Liver (tissue), 9 donors: ENCODE data around the gene GABRB1. TPM values are rescaled to one million over a fixed set of nuclear protein-coding genes. Genes with fewer than 3 reads are reported as not detected.

Experiments
- DNase-seq: peaks from one replicate; pipeline ENCODE4 v3.0.0-alpha.2; 2017; ENCODE audit warnings: low spot score
- H3K27ac ChIP-seq, 2 donors: one replicate each; pipeline ENCODE4 v1.7.0; 2013; ENCODE audit warnings: inconsistent platforms in 2 of 2, low read length in 2 of 2, control low read depth in 1 of 2, low read depth in 1 of 2, mild to moderate bottlenecking in 1 of 2
- H3K27me3 ChIP-seq, 4 donors: one replicate each; pipeline versions ENCODE4 v1.6.1 to v1.7.0; 2013; ENCODE audit warnings: low read length in 3 of 4, inconsistent platforms in 1 of 4, mild to moderate bottlenecking in 1 of 4, moderate library complexity in 1 of 4; ENCODE audit not compliant: control insufficient read depth in 4 of 4, insufficient read depth in 4 of 4
- H3K36me3 ChIP-seq, 4 donors: one replicate each; pipeline versions ENCODE4 v1.6.1 to v1.7.0; 2013; ENCODE audit warnings: low read length in 3 of 4, mild to moderate bottlenecking in 3 of 4, low read depth in 1 of 4, moderate library complexity in 1 of 4; ENCODE audit not compliant: control insufficient read depth in 4 of 4, insufficient read depth in 3 of 4
- H3K4me1 ChIP-seq, 4 donors: one replicate each; pipeline versions ENCODE4 v1.6.1 to v1.7.0; 2013; ENCODE audit warnings: low read length in 3 of 4, mild to moderate bottlenecking in 3 of 4, moderate library complexity in 1 of 4; ENCODE audit not compliant: control insufficient read depth in 4 of 4, insufficient read depth in 4 of 4
- H3K4me3 ChIP-seq, 3 donors: one replicate each; pipeline versions ENCODE4 v1.6.1 to v1.7.0; 2013; ENCODE audit warnings: low read length in 3 of 3, control low read depth in 1 of 3, low read depth in 1 of 3, mild to moderate bottlenecking in 1 of 3
- H3K9ac ChIP-seq, 2 donors: one replicate each; pipeline ENCODE4 v1.7.0; 2013; ENCODE audit warnings: low read length in 2 of 2, mild to moderate bottlenecking in 2 of 2, moderate library complexity in 2 of 2, control low read depth in 1 of 2, low read depth in 1 of 2
- H3K9me3 ChIP-seq, 4 donors: one replicate each; pipeline versions ENCODE4 v1.6.1 to v1.7.0; 2013; ENCODE audit warnings: low read length in 3 of 4; ENCODE audit not compliant: control insufficient read depth in 4 of 4
- ATF3 ChIP-seq: IDR thresholded peaks from 2 replicates; pipeline ENCODE4 v1.6.1; 2016; ENCODE audit warnings: antibody characterized with exemption
- CTCF ChIP-seq: fragments of 150-350 bp; IDR thresholded peaks from 2 replicates; pipeline ENCODE4 v1.5.1; 2017; ENCODE audit warnings: improper control_type of control experiment, low read depth, low read length; ENCODE audit not compliant: missing input control
- EGR1 ChIP-seq, 2 donors: IDR thresholded peaks; 2 replicates each; pipeline ENCODE4 v1.6.1; 2016 to 2018; ENCODE audit warnings: antibody characterized with exemption in 2 of 2, low read depth in 2 of 2
- FOXA1 ChIP-seq: IDR thresholded peaks from 2 replicates; pipeline ENCODE4 v1.6.1; 2016; ENCODE audit warnings: antibody characterized with exemption
- FOXA2 ChIP-seq: IDR thresholded peaks from 2 replicates; pipeline ENCODE4 v1.6.1; 2016; ENCODE audit warnings: antibody characterized with exemption
- HNF4A ChIP-seq, 2 donors: conservative IDR thresholded peaks; 2 replicates each; pipeline ENCODE4 v1.6.1; 2016; ENCODE audit warnings: antibody characterized with exemption in 2 of 2, mild to moderate bottlenecking in 2 of 2
- HNF4G ChIP-seq: IDR thresholded peaks from 2 replicates; pipeline ENCODE4 v1.6.1; 2016; ENCODE audit warnings: antibody characterized with exemption
- JUND ChIP-seq, 2 donors: IDR thresholded peaks; 2 replicates each; pipeline ENCODE4 v1.6.1; 2016; ENCODE audit warnings: antibody characterized with exemption in 2 of 2
- MAX ChIP-seq: IDR thresholded peaks from 2 replicates; pipeline ENCODE4 v1.6.1; 2016; ENCODE audit warnings: antibody characterized with exemption
- NR2F2 ChIP-seq: IDR thresholded peaks from 2 replicates; pipeline ENCODE4 v1.6.1; 2016; ENCODE audit warnings: antibody characterized with exemption
- RAD21 ChIP-seq, 2 donors: IDR thresholded peaks; 2 replicates each; pipeline ENCODE4 v1.6.1; 2016; ENCODE audit warnings: antibody characterized with exemption in 2 of 2, mild to moderate bottlenecking in 2 of 2
- REST ChIP-seq: IDR thresholded peaks from 2 replicates; pipeline ENCODE4 v1.6.1; 2016; ENCODE audit warnings: antibody characterized with exemption, mild to moderate bottlenecking
- RXRA ChIP-seq, 2 donors: IDR thresholded peaks; 2 replicates each; pipeline ENCODE4 v1.6.1; 2017 to 2018; ENCODE audit warnings: antibody characterized with exemption in 2 of 2, mild to moderate bottlenecking in 1 of 2
- SP1 ChIP-seq: IDR thresholded peaks from 2 replicates; pipeline ENCODE4 v1.6.1; 2018; ENCODE audit warnings: antibody characterized with exemption, mild to moderate bottlenecking
- TAF1 ChIP-seq: conservative IDR thresholded peaks from 2 replicates; pipeline ENCODE4 v1.6.1; 2016; ENCODE audit warnings: antibody characterized with exemption, mild to moderate bottlenecking
- YY1 ChIP-seq: IDR thresholded peaks from 2 replicates; pipeline ENCODE4 v1.6.1; 2016; ENCODE audit warnings: antibody characterized with exemption, mild to moderate bottlenecking
- ZBTB33 ChIP-seq: IDR thresholded peaks from 2 replicates; pipeline ENCODE4 v1.6.1; 2016; ENCODE audit warnings: antibody characterized with exemption
- WGBS: extraction: QIAGEN DNeasy Blood & Tissue Kit; methylation state at CpG from one replicate; pipeline ENCODE4 v1.1.7; 2013; 5-methylcytosine and 5-hydroxymethylcytosine counted together
- polyA plus RNA-seq, 2 donors: library from polyadenylated mRNA; stranded (reverse) in 1 of 2; unstranded in 1 of 2; fragments of 200-250 nt in 1 of 2; fragments of >200 nt in 1 of 2; fragmentation: Nextera tagmentation in 1 of 2; extraction: Ambion mirVana in 1 of 2; gene quantifications; one replicate each; pipeline versions ENCODE4 v1.2.1 to v1.2.3, GENCODE V29; 2013 to 2015
- total RNA-seq, 2 donors: library from RNA; depleted of rRNA; stranded (reverse); fragments of >200 nt; gene quantifications; one replicate each; pipeline ENCODE4 v1.2.3, GENCODE V29; 2014
- donor health status: healthy.
- donor health status: healthy.
- donor health status: healthy.
- donor health status: healthy.
- donor health status: healthy.

Gene GABRB1
- total and polyA plus RNA-seq, 4 donors = 0.17 to 1.3 TPM; not detected in 2

- TF ChIP-seq RAD21 (IDR thresholded peaks at IDR 0.05) (no peak), HNF4A (conservative IDR thresholded peaks at IDR 0.05) (no peak), CTCF (no peak), HNF4G (no peak), MAX (no peak), TAF1 (no peak), RXRA (IDR thresholded peaks at IDR 0.05) (no peak), ZBTB33 (no peak), ATF3 (no peak), JUND (IDR thresholded peaks at IDR 0.05) (no peak), YY1 (no peak)
- Histone ChIP-seq H3K36me3 (no peaks in the 10 kb centered on the region), H3K4me1 (no peaks in the 10 kb centered on the region), H3K27me3 (no peaks in the 10 kb centered on the region), H3K4me3 (no peak overlapping the region), H3K9me3 (no peaks in the 10 kb centered on the region), H3K27ac (no peak overlapping the region), H3K9ac (no peak overlapping the region)
- DNase-seq = no peak
- WGBS = 58% methylated on average over 1 of the region's 1 CpG
These were observed 186.5 kb downstream of the GABRB1 start for GRCh38 chr4:47217884-47218283.

GRCh38 chr4:47218631-47219030, 187.3 kb downstream of the GABRB1 start:
- WGBS = 70% methylated on average over 1 of the region's 1 CpG
- Histone ChIP-seq H3K27ac (no peak overlapping the region), H3K4me3 (no peak overlapping the region), H3K9me3 (no peaks in the 10 kb centered on the region), H3K36me3 (no peaks in the 10 kb centered on the region), H3K9ac (no peak overlapping the region), H3K4me1 (no peaks in the 10 kb centered on the region), H3K27me3 (no peaks in the 10 kb centered on the region)
- no peak for TF ChIP-seq HNF4G
- no peak for TF ChIP-seq RXRA (IDR thresholded peaks at IDR 0.05)
- no peak for TF ChIP-seq REST
- TF ChIP-seq SP1 = no peak
- no peak for TF ChIP-seq ATF3
- no peak for TF ChIP-seq TAF1
- TF ChIP-seq YY1 = no peak
- TF ChIP-seq NR2F2 = no peak
- TF ChIP-seq FOXA1 = no peak
- TF ChIP-seq CTCF = no peak
- TF ChIP-seq RAD21 (IDR thresholded peaks at IDR 0.05) = no peak
- no peak for TF ChIP-seq EGR1 (IDR thresholded peaks at IDR 0.05; ENCODE audit: low read depth in 2 of 2)
- TF ChIP-seq ZBTB33 = no peak
- no peak for TF ChIP-seq HNF4A (conservative IDR thresholded peaks at IDR 0.05)
- TF ChIP-seq FOXA2 = no peak
- TF ChIP-seq MAX = no peak
- no peak for TF ChIP-seq JUND (IDR thresholded peaks at IDR 0.05)
- DNase-seq = no peak
